Central memory CD4-positive, alpha-beta T cell (primary cell): Measurements from ENCODE around the gene TRIM29.
"Not testable (repeated sequence)": the region's sequence is repeated elsewhere in the genome, so short reads cannot be mapped to it uniquely, and the experiment has no call there.

ENCODE experiments used
- DNase-seq: peaks from one replicate; pipeline ENCODE4 v3.0.0; 2022
- total RNA-seq, 3 experiments: gene quantifications; one replicate each; lab custom pipeline; 2026; lab: John Stamatoyannopoulos, UW

Gene TRIM29, protein sequence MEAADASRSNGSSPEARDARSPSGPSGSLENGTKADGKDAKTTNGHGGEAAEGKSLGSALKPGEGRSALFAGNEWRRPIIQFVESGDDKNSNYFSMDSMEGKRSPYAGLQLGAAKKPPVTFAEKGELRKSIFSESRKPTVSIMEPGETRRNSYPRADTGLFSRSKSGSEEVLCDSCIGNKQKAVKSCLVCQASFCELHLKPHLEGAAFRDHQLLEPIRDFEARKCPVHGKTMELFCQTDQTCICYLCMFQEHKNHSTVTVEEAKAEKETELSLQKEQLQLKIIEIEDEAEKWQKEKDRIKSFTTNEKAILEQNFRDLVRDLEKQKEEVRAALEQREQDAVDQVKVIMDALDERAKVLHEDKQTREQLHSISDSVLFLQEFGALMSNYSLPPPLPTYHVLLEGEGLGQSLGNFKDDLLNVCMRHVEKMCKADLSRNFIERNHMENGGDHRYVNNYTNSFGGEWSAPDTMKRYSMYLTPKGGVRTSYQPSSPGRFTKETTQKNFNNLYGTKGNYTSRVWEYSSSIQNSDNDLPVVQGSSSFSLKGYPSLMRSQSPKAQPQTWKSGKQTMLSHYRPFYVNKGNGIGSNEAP
- total RNA-seq, result 0 to 0.04 (median 0) reads per million in 3 experiments

DNA sequence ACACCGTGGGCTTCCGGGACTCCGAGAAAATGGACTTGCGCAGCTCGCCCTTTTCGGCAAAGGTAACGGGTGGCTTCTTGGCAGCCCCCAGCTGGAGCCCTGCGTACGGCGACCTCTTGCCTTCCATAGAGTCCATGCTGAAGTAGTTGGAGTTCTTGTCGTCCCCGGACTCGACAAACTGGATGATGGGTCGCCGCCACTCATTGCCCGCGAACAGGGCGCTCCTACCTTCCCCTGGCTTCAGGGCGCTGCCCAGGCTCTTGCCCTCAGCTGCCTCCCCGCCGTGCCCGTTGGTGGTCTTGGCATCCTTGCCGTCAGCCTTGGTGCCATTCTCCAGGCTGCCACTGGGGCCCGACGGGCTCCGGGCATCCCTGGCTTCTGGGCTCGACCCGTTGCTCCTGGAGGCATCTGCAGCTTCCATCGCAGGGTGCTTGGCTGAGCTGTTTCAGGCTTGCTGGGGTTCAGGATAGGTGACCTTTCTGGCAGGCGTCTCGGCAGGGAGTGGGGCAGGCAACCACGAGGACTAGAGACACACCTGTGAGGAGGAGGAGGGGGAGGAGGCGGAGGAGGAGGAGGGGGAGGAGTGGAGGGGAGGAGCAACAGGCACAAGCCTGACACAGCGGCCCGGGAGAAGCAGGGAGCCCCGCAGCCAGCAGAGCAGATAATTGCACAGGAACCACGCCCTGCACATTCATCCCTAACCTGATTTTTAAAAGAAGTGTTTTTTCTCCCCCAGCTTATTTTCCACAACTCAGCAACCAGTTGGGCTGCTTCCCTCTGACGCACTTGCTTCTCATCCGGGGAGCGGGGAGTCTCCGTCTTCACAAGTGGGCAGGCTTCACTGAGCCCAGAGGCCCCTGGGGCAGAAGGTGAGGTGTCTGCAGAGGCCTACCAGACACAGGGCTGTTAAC, at the start of gene TRIM29:
Gene TRIM29, minus strand, starts transcription at position 503 of the 911 bp plus-strand sequence. Its CDS starts 82 bp downstream, at position 421.
- no peak for DNase-seq

DNA sequence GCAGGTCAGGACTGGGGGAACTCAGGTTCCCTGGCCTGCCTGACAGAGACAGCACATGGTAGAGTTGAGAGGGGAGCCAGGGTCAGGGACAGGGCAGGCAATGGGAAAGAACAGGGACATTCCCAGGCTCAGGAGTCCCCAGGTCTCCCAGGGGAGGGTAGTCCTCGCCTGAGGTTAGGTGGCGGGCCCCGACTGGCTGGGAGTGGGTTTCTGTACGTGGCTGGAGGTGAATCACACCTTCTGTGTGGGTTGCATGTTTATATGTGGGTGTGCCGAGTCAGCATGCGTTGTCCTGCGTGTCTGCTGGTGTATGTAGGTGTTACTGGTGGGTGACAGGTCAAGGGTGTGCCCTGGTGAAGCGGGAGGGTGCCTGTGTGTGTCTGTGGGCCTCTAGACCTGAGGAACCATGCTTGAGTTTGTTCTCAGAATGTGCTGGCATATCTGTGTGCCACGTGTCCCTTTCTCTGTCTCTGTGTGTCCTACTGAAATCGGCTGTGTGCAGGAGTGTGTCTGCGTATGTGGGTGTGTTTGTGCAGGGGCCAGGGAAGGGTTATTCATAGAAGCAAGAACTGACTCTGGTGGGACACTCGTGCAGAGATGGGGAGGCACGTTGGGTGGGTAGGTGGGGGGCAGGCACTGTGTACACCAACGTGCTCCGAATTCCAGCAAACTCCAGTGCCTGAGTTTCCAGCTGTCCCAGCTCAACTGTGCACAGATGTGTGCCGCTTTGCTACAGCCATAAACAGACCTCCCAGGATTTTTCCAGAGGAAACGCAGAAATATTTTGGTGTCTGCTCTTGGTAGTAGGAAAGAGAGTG, 49.1 kb upstream of the TRIM29 start:
- no peak for DNase-seq

DNA sequence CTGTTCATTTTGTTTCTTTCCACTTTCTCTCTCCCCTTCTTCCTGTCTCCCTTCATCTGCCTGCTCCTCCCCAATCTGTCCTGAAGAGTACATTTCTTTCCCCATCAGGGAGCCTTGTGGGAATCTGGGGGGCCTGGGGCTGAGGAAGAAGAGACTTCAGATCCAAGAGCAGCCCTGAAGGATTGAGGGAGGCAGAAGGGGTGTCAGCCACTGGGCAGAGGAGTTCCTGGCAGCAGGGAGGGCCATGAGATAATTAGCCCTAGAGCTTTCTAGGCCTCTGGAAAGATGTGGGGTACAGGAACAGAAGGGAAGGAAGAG, 48.5 kb upstream of the TRIM29 start:
- DNase-seq, result no peak

DNA sequence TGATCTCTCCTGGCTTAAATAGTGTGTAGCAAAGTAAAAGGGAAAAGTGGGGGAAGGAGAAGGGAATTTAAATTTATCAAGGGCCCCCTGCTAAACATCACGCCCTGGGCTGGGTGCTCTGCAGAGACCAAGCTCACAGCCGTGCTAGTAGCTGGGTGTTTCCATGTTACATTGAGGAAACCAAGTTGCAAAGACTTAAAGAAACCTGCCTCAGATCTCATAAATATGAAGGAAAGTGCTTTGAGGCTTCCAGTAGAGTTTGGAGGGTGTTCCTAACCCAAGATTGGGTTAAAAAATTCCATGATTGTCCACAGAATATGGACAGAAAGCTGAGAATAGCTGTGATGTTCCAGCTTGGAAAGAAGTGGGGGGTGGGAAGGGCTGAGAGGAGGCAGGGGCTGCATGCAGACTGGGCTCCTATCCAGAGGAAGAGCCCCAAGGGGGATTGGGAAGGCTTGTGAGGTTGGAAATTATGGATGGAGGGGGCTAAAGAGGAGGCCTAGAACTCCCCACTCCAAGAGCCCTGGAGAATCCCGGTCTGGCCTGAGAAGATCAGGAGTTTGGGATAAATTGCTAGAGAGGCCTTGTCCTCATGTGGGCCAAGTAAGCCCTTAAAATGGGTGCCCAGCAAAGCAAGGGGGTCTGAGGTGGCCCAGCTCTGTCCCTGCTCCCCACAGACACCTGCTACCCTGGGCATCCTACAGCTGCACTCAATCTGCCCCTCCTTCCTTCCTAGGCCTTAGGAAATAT, 48.0 kb upstream of the TRIM29 start:
- DNase-seq, result no peak

DNA sequence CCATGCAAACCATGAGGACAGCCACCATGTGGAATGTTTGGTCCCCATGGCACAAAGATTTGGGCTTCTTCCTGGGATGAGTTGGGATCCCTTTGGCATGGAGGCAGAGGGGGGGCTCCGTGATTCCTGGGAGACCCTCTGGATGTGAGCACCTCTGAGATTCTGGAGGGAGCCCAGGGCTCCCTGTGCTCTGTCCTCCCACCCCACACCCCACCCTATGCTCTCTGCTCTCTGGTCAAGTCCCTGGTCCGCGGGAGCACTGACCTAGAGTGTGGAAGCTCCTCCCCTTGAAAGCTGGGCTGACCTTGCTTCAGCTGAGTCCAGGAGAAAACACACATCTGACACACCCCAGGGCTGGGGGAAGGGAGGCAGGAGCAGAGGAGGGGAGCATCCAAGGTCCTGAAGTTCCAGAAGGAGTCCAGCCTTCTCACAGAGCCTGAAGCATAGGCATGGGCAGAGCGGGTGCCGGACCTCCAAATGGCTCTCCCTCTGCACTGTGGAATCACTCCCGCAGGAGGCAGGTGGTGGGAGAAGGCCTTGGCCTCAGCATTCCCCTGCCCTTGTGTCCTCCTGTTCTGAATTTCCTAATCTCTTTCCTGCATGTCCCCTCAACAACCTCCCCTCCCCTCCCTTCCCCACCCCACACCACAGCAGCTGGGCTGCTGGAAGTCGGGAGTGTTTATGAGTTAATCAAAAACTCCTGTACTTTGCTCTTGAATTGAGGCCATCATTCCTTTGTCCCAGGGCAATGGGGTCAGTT, 47.2 kb upstream of the TRIM29 start:
- DNase-seq, result no peak

DNA sequence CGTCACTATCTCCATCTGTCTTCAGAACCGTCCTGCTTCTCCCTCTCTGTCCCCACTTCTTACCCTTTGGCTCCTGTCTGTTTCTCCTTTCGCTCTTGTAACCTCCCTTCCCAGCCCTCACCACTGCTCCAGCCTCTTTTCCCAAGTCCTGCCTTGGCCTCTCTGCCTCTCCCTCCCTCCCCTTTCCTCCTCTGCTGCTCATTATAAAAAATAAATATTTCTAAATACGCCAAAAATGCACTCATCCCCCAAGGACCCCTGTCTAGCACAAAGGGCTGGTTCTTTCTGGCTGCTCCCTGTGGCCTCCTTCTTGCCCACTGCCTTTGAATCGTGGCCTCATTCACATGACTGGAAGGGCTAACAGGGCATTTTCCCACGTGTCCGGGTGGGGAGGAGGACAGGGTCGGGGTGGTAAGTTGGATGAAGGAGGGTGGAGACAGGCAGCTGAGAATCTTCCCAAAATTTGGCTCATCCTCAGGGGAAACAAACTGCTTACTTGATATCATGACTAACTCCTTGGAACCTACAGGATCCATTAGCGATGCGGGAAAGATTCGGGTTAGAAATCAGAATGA, 46.5 kb upstream of the TRIM29 start:
- DNase-seq, result no peak

DNA sequence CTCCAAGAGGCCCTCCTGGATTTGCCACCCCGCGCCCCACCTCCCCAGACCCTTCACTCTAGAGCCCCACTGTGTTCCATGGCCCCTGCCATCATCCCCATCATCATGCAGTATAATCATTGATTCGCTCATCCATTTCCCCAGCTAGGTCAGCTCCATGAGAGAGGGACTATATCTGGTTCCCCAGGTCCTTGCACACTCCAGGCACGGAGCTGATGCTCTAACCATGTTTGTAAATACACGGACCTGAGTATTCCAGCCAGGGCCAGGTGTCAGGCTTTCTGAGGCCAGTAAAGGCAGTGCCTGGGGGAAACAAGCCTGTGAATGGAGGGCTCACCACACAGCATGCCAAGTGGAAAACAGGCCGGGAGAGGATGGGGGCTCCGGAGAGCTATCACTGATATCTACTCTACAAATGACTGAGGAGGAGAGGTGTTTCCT, 45.8 kb upstream of the TRIM29 start:
- DNase-seq, result no peak

DNA sequence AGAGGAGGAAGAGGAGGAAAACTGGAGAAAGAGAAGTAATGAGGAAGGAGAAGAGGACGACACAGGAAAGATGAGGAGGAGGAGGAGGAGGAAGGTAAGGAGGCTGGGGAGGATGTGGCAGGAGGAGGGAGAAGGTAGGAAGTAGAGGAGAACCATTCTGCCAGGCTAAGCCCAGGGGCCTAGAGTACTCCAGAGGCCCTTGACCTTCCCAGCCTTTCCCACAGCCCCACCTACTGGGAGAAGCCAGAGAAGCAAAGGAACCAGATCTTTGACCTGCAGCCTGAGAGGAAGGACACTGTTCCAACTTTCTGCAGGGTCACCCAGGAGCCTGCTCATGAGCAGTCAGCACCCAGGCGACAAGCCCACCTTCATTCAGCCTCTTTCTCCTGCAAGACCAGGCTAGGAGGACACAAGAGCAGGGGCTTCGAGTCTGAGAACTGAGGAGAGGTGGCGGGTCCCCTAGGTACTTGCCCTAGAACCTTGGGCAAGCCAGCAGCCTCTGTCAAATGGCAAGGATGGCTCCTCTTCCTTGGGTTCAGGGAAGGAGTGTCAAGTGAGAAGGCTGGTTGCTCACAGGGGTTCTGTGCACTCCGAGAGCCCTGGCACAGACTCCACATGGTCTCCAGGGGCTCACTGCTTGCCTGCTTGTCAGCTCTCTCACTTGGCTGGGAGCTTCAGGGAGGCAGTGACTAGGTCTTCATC, 45.0 kb upstream of the TRIM29 start:
- DNase-seq, result no peak

DNA sequence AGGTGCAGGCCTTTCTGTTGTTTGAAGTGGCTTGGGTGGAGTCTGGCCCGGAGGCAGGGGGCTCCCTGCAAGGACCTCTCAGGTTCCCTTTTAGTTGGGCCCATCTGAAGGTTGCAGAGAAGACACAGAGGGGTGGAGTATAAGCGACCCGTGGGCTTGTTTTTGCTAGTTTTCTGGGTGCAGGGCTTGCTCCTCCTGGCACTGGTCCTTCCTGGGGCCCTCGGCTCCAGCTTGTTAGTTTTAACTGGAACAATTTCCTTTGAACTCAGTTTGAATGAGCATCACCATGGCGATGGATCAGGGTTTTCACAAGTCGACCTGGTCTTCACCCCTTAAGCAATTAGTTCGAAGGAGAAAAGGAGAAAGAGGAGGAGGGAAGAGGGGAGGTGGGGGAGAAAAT, 44.5 kb upstream of the TRIM29 start:
- DNase-seq, result no peak

DNA sequence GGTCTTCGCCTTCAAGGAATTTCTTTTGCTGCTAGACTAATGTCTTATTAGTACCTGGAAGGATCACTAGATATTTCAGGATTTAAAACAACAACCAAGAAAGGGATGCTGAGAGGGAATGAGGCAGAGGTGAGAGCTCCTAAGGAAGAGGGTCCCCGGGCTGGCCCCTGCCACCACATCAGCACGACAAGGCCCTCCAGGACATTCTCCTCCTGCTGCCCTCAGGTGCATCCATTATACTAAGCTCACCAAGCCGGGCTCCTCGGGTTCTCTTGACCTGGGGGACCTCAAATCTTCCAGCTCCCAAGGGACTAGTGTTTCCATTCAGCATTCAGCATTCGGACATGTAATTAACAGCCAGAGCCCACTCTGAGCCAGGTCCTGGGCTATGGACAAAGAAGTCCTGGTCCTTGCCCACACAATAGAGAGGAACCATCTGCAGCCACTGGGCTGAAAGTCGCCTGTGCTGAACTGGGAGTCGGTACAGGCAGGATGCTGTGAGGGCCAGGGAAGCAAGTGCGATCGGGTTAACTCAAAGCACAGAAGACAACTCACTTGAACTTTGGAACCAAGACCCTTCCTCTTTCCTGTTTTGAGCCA, 43.6 kb upstream of the TRIM29 start:
- no peak for DNase-seq

DNA sequence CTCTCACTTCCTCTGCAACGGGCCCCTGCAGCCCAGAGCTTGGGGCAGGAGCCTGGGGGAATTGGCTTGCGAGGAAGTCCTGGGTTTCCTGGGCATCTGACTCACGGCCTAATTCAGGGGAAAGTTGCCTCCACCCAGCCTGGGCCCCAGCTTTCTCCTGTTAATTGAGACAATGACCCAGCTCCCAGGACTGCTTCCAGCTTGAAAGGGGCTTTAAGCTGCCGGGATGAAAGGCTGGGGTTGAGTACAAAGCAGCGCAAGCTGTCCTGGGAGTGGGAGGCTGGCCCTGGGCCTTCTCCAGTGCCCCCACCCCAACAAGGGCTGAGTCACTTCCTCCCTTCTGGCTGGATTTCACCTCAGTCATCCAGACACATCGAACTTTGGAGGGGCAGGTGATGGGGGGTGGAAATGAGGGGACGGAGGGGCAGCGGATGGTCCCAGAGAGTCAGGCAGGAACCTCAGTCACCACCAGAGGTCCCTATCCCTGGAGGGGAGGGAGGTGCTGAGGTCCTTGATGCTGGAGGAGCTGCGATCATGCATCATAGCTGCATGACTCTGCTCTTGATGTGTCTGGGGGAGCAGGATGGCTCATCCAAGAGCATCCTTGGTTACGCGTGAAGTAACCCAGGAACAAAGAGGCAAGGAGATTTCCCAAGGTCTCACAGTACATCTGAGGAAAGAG, 42.8 kb upstream of the TRIM29 start:
- no peak for DNase-seq

DNA sequence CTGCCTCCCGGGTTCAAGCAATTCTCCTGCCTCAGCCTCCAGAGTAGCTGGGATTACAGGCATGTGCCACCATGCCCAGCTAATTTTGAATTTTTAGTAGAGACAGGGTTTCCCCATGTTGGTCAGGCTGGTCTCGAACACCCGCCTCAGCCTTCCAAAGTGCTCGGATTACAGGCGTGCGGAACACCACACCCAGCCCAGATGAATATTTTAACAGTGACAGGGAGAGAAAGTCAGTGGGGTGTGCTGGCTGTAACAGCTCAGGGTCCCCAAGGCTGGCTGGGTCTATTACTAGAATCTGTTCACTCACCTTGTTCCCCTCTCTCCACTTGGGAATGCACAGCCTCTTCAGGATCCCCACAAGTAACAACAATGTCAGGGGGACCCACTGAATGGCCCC, 42.1 kb upstream of the TRIM29 start:
- not testable (repeated sequence) for DNase-seq

DNA sequence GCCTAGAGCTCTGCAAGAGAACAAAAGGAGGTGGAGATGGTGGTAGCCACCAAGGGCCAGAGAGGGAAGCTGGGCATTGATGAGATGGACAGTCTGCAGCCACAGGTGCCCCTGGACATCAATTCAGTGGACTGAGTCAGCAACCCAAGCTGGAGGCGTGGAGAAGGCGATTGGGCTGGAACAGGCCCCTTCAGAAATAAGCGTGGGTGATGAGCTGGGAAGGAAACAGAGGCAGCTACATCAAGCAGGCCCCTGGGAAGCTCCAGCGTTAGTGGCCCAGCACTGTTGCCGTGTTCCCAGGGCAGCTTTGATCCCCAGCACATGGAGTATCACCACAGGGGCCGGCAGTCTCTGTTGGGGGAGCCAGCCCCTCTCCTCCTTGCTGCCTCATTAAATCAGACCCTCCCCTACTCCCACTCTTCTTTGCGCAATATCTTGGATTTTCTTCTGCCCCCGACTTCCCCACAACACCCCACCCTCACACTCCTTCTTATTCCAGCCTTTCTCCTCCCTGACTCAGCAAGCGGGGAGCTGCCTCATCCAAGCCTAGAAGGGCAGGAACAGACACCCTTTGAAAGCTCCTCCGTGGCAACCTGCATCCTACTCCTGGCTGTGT, 41.3 kb upstream of the TRIM29 start:
- DNase-seq, result no peak

DNA sequence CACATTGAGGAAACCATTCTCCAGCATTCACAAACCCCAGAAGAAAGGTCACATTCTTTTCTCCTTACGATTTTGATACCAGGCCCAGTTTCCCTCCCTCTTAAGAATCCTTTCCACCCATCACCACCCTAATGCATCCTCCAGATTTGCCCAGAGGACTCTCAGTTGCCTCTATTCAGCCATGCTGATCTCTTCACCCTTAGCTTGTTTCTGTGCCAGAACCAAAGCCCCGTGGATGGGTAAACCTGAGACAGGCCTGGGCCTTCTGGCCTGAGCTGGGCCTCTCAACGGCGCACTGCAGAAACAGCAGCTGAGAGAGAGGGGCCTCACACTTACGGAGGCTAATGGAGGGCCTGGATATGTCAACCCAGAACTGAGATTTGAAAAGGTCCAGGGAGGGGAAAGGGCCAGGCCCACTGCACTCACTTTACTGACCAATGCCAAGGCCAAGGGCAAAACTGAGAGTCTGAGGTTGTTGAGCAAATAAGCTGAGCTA, 40.7 kb upstream of the TRIM29 start:
- DNase-seq, result no peak

DNA sequence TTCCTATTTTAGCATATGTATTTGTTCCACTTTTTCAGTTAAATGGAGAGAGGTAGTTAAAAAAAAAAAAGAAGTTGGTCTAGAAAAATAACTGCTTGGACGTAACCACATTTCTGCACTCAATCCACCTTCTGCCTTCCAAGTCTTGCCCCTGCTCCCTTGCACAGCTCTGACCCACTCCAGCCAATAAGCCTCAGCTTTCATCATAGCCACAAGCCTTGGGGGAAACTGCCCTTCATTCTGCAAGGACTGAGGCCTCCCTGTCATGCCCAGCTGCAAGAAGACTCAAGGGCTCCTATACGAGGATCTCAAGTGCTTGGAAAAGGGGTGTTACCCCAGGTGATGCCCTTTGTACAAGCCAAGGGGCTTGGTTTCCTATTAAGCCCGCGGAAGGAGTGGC, 37.0 kb upstream of the TRIM29 start:
- no peak for DNase-seq

DNA sequence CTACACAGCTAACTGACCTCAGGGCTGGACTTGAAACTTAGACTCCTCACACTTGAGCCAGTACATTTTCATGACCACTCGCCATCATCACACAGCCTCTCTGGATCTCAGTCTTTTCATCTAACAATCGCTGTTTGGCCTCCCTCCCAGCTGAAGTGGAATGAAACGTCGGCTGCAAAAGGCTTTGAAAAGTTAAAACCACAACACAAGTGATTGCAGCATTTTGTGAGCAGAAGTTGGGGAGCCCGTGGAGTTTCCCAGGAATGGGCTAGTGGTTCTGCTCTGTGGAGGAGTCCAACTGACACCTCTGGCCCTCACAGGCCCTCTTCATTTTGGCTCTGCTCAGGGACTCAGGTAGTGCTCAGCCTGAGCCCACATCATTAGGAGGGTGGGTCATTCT, 35.9 kb upstream of the TRIM29 start:
- no peak for DNase-seq

DNA sequence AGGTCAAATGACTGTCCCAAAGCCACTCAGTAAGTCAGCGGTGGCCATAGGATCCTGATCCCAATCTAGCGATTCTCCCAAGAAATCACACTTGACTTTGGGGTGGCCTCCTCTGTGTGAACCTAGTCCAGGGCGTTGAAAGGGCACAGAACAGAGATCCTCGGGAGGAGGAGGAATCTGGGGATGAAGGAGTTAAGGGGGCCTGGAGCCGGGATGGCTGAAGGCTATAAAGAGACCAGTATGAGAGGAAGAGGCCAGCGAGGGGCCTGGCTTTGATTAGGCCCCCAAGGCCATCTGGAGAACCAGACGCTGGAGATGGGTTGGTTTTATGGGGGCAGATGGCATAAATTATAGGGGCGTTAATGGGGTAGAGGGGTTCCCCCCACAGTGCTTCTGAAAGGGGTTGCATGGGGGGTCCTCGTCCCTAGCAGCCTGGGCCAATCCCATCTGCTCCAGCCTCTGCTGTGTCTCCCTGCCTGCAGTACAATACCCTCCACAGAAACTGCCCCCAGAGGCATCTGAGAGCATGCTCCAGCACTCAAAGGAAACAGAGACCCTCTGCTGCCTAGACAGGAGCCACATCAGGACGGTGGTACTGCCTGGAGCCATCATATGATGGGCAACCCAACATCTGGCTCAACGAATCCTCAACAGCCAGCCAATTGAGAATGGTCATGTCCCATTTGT, 35.2 kb upstream of the TRIM29 start:
- DNase-seq, result no peak
